ENCODE measurements around the gene LSG1.
"Not testable (repeated sequence)": the region's sequence is repeated elsewhere in the genome, so short reads cannot be mapped to it uniquely, and the experiment has no call there.

The LSG1 gene

DNA sequence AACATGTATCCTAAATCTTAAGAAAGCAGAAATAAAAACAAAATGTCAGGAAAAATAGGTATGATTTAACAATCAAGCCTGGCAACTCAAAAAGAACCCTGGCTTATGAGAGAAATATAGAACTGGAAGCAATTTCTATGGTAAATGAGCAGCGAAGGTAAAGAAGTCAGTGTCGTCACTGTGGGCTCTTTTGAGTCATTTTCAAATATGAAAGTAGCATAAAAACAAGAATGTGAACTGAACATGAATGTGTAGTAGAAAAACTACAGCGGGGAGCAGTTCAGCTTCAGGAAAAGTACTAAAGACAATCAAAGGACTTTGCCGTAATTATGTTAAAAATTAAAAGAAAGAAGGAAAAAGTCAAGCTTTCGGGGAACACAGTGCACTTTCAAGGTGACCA is 17.5 kb downstream of the LSG1 start:
- DNase-seq: no peak

DNA sequence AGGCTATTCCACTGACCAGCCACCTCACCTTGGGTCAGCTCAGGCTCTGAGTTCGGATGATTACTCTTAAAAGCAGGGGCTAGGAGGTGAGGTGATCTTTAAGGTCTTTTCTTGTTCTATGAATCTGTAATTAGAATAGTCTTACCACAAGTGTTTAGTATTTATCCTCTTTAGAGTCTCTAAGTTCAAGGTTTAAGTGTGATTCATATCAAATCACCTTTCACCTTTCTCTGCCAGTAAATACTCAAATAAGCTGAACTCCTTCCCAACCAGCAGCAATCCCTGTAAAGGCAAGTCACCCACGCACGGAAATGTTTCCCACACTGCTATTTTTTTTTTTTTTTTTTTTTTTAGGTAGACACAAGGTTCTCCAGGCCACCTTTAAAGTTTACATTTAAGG is 24.2 kb downstream of the LSG1 start:
- no peak for DNase-seq

DNA sequence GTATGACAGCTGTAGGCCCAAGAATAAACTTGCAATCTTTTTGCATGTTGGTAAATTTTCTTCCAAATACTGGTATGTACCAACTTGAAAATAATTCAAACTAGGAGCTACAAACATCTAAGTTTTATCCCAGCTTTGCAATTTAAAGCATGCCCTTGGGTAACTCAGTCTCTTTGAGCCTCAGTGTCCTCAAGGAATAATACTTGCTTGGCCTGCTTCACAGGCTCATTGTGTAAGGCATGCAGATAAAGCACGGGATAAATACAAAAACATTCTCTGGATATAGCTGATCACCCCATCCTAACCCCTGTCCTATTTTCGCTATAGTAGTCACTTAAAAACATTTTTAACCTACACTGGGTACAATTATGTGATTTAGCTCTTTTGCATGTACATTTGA is 29.2 kb downstream of the LSG1 start:
- DNase-seq: no peak

DNA sequence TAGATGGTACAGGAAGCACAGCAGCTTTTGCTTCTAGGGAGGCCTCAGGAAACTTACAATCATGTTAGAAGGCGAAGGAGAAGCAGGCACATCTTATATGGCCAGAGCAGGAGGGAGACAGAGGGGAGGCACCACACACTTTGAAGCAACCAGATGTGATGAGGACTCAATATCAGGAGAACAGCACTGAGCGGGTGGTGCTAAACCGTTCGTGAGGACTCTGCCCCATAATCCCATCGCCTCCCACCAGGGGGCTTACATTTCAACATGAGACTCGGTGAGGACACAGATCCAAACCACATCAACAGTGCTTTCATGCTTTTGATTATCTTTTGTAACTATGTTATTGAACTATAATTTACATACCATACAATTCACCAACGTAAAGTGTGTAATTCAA is 31.2 kb downstream of the LSG1 start:
- DNase-seq: peak; percentile 13 to 20

DNA sequence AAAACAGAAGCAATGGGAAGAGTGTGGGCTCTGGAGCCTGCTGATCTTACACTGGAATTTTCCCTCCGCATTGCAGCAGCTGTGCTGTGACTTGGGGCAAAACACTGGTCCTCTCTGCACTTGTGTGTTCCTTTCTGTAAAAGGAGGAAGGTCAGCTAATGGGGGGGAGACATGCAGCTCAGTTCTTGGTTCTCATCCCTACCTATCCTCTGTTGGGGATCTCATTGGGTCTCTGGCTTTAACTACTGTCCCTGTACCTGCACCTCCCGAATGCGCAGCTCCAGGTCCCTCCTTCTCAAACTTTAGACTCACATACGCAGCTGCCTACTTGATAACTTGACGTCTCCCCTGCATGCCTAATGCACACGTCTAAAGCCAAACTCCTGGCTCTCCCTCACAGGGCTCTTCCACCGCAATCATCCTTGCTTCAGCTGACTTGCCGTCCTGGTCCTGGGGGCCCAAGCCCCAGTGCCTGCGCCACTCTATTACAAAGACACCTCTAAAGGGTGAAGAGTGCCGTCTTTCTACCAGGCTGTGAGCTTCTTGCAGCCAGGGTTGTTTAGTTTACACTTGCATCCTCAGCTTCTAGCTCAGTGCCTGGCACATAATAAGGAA is 32.9 kb downstream of the LSG1 start:
- no peak for DNase-seq

DNA sequence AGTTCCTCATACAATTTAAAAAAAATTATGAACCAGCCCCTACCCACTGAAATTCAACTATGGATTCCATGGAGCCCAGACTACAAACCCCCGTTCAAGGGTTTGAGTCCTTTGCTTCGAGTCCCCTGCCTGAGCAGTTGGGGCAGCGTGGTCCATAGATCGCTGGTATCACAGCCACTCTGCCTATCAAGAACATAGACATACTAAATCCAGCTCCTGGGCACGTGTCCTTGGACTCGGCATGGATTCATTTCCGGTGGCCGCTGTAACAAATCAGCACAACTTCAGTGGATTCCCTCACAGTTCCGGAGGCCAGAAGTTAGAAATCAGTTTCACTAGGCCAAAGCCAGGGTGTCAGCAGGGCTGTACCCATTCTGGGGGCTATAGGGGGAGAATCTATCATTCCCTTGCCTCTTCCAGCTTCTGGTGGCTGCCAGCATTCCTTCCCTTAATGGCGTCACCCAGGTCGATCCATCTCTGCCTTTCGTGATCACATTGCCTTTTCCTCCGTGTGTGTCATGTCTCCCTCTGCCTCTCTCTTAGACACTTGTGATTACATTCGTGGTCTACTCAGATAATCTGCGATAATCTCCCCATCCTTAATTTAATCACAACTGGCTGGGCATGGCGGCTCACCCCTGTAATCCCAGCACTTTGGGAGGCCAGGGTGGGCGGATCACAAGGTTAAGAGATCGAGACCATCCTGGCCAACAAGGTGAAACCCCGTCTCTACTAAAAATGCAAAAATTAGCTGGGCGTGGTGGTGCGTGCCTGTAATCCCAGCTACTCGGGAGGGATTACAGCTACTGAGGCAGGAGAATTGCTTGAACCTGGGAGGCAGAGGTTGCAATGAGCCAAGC is 34.2 kb downstream of the LSG1 start:
- no peak for DNase-seq

DNA sequence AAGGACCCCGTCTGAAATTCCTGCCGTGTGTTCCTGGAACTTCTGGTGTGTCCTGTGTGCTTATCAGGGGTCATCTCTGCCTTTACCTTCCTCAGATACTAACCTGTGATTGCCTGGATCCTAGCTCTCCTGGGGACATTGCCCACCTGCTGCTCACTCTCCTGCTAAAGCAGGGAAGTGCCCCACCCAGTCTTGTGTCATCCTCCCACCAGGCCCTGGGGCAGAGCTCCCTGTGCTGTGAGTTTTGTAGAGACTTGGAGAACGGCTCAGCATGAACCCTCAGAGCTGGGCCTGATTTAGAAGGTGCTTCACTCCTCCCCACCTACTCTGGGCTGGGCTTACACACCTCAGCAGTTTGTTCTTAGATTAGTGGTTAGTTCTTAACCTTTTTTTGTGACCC is 34.9 kb downstream of the LSG1 start:
- DNase-seq: no peak

DNA sequence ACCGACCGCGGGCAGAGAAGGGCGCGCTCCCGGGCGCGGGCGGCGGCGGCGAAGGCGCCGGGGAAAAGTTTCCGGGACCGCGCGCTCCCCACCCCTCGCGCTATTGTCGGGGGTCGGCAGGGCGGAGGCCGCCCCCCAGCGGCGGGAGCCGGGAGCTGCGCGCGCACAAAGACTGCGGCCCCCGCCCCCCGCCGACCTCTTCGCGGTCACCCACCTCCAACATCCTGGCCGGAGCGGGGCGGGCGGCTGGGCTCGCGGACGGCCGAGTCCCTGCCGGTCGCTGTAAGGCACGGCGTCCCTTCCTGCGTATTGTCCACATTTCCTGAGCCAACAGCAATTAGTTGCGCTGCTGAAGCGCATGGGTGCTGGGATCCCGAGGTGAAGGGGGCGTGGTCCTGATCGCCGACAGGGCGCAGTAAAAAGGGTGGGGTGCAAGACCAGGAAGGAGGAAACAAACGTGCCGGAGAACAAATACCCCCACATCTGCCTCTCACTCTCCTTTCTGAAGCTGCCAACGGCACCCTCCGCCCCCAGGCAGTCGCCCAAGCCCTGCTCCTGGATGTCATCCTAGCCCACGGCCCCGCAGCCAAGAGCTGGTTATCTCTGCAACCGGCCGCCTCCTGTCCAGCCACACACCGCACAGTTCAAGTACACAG is 38.5 kb downstream of the LSG1 start, which contains the start of gene TMEM44:
TSS of gene TMEM44 (minus strand) at position 71 of the 656 bp plus-strand sequence. CDS start 204 bp downstream, outside the sequence.
- DNase-seq: peak; percentile 40 to 58

DNA sequence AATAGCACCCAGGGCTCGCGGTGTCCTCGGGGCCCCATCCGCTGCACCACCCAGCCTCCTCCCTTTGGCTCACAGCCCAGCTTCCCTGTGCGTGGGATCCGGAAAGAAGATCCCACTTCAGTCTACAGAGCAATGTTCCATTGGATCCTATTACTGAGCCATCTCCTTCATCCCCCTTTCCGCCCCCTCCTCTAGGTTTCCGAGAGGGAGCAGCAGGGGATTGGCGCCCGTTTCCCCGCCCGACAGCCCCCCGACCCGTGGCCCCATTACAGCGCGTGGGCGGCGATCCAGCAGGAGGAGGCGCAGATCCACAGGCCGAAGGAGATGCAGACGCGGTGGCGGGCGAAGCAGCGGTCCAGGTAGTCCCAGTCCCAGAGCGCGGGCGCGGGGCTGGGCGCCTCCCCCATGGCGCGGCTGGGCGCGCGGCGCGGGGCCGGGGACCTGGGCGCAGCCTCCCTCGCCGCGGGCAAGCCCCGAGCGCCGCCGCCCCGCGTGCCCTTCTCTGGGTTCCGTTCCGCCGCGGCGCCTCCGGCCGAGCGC is 39.1 kb downstream of the LSG1 start:
- peak; percentile 7 to 26 for DNase-seq

DNA sequence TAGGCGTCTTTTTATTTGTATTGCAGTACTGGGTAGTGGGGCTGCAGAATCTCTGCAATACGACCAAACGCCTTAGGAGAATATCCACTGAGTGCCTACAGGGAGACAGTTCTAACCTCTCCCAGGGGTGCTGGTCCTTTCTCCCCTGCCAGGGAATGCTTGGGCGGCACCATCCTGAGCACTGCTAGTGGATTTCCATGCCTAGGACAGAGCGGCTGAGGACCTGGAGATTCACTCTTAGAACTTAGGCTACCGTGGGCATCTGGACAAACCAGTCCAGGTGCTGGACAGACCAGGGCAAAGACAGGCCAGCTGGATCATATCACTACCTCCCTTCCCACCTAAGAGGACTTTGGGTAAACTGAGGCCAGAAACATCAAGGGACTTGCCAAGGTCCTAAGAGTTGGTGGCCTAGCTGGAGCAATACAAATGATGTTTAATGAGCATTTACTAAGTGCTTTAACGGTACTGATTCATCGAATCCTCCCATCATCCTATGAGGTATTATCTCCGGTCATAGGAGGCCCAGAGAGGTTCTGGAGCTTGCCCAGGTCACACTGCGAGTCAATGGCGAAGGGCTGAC is 39.7 kb downstream of the LSG1 start:
- DNase-seq: no peak

DNA sequence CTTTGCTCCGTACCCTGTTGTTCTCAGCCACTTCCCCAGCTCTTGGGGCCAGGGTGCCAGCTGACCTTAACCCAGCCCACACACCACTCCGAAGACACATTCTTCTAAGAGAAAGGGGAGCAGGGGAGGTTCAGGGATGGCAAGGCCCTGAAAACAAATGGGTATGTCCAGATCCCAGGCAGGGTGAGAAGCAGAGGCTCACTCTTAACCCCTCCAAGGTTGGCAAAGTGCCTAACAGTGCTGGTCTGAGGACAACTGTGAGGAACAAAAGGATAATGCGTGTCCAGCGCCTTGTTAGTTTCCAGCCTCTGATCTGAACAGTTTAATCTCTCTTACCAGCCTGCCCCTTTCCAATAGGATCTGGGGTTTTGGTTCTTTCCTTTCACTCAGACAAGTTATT is 40.3 kb downstream of the LSG1 start:
- DNase-seq: no peak

DNA sequence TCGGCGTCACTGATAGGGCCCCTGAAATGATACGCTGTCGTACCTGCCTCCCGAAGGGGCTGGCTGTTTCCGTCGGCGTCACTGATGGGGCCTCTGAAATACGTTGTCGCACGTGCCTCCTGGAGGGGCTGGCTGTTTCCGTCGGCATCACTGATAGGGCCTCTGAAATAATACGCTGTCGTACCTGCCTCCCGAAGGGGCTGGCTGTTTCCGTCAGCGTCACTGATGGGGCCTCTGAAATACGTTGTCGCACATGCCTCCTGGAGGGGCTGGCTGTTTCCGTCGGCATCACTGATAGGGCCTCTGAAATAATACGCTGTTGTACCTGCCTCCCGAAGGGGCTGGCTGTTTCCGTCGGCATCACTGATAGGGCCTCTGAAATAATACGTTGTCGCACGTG is 41.3 kb downstream of the LSG1 start:
- not testable (repeated sequence) for DNase-seq

DNA sequence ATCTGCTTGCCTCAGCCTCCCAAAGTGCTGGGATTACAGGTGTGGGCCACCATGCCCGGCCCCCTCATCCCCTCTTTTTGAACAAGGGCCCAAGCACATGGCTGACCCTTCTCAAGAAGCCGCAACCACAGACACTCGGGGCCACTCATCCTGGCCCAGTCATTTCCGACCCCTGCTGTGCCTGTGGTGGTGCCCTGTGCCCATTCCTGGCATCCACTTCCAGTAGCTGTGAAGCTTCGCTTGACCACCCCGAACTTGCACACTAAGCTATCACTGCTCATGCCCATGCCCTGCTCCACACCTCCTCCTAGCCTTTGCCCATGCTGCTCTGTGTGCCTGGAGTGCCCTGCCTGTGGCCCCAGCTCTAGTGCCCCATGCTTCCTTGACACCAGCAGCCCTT is 47.0 kb downstream of the LSG1 start:
- DNase-seq: no peak

DNA sequence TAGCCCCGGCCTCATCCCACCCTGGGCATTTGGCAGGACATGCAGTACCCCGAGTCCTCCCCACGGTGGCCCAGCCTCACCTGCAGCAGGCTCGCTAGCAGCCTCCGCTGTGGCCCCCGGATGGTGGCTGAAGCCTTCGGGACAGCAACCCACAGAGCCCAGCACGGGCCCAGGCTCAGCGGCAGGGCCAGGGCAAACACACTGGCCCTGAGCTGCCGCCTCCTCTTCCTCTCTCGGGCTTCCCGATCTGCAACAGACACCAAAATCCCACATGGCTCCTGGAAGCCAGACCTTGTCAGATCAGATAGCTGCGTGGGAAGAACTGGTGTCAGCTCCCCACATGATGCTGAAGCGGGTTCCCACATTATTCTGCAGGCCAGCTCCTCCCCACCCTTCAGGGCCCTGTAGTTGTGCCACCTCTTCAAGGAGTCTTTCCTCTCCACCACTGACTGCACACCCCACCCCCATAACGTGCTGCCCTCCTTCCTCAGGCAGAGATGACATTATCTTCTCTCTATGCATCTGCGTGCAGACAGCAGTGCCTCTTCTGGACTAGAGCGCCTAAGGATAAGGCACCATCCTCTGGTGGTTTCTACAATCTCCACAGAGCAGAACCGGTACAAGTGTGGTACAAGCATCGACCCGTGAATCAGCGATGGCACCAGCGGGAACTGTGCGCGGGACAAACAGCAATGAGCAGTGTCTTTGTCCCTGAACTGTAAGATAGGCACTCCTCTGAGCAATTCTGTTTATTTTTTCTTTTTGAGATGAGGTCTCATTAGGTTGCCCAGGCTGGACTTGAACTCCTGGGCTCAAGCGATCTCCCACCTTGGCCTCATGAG is 48.3 kb downstream of the LSG1 start:
- no peak for DNase-seq

DNA sequence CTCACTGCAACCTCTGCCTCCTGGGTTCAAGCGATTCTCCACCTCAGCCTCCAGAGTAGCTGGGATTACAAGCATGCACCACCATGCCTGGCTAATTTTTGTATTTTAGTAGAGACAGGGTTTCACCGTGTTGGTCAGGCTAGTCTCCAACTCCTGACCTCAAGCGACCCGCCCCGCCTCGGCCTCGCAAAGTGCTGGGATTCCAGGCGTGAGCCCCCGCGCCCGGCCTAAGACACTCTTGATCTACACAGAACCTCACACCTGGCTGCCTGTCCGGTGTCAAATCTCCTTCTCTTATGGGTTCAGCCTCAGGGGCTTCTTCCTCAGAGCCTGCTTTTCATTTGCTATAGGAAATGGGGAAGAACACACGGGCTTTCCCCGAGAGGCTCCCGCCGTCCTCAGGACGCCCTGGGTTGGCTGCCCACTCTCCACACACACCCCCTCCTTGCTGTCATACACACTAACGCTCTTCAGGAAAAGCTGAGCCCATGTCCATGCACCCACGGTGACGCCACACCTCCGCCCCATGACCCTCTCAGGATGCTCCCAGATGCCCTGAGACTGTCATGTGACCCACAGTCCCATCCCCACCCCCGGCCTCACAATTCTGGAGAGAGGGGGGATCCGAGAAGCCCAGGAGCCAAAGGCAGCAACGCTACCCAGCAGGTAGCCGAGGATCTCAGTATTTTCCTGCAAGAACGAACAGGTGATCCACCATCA is 49.2 kb downstream of the LSG1 start:
- DNase-seq: no peak

DNA sequence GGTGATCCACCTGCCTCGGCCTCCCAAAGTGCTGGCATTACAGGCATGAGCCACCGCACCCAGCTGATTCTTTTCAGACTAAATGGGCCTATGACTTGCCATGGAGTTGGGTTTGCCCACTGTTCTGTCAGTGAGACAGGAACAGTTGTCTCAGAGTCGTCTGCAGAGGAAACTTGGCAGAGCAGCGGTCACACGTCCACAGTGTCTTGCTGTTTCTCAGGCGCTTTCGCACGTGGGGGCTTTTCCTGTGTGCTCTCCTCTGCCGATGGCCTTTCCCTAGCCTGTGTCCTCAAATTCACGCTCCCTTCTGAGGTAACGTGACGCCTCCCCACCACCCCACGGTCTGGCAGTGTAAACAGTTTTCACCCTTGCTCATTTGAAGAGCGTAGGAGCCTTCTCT is 50.0 kb downstream of the LSG1 start:
- DNase-seq: no peak

DNA sequence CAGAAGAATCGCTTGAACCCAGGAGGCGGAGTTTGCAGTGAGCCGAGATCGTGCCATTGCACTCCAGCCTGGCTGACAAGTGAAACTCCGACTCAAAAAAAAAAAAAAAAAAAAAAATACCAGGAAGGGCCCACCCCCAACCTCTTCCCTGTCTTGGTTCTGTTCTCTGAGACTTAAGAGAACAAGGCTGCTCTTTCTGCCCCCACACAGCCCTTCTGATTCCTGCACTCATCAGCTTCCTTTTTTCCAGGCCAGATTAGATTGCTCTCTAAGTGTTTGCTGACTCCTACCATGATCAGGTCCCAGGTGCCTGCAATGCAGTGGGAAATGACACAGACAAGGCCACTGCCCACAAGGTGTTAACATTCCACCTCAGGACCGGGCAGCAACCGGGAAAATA is 51.8 kb downstream of the LSG1 start:
- no peak for DNase-seq

DNA sequence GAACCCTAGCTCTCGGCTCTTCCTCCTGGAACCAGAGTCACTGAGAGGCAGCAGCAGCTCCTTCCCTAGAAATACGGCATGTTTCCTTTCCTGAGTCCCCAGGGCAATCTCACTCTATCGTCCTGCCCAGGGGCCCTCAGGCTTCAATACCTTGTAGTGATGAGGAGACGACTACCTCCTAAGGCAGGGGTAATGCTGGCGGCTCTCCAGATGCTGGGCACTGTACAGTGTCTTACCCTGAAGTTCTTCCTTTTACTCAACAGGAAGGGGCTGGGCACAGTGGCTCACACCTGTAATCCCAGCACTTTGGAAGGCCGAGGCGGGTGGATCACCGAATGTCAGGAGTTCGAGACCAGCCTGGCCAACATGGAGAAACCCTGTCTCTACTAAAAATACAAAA is 52.2 kb downstream of the LSG1 start:
- no peak for DNase-seq

DNA sequence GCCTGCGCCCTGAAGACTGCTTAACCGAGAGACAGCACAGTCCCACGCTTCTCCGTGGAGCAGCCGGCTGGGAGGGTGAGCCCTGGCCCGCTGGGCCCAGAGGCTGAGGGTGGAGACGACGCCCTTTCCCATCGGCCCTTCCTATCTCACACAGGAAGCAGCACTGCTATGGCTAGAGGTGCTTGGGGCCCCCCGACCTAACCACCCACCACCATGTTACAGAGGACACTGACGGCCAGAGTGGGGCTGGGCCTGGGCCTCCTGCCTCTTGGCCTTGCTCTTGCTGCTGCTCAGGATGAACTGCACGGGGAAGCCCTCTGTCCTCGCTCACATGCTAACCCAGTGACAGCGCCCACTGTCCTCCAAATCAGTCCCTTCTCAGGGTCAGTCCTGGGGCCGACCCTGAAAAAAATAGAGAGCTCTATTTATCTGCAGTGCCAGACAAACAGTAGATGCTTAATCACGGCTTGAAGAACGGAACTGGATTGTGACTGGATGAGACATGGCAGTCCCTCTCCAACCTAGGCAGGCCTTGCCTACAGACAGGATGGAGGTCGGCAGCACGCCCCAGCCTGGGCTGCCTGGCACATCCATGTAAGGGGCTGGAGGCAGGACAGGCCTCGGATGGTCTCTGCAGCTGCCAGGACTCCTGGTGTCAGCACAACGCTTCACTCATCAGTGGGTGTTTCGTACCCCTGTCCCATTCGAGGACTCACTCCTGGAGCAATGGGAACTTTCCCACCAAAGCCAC is 53.0 kb downstream of the LSG1 start:
- DNase-seq: no peak

DNA sequence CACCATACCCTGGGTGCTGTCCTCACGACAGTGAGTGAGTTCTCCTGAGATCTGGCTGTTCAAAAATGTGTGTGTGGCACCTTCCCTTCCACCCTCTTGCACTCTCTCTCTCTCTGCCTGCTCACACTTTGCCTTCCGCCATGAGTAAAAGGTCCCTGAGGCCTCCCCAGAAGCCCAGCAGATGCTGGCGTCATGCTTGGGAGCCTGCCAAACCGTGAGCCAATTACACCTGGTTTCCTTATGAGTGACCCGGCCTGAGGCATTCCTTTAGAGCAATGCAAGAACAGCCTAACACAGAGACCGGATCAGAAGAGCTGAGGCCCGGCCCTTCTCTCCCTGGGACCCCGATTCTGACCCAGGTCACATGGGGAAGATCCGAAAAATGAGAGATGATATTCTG is 54.2 kb downstream of the LSG1 start:
- DNase-seq: no peak

DNA sequence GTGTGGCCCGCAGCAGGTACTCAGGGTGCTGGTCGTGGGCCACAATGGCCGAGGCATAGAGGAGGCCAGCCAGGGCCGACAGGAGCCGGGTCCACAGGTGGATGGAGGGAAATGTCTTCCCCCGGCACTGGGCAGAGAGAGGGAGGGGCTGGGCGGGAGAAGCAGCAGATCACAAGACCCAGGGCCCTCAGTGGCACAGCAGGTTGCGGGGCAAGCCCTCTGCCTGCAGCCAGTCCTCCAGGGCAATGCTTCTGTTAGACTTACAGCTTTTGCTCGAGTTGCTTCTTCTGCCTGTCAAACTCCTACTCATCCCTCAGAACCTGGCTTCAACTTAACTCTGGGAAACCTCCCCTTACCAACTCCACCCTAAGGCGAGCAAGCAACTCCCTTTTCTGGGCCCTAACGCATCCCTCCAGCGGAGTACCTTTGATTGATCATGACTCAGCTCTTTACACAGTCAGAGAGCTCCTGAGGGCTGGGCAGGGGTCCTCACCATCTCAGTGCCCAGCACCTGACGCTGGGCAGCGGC is 54.8 kb downstream of the LSG1 start:
- DNase-seq: no peak

Measured in stimulated activated CD4-positive, alpha-beta T cell treated with anti-CD3 and anti-CD28 coated beads, Interleukin-4, amount 100 ng/mL, for 4 hours (primary cell).